NB4 (cell line): Measurements from ENCODE around the gene NECTIN2.
A peak's percentile ranks its signal among the peaks of the same experiment; 100 is the strongest.

Source experiments
- MYC ChIP-seq: IDR thresholded peaks from 2 replicates; pipeline ENCODE4 v1.6.1; 2011; ENCODE audit warnings: low read depth, low read length
- POLR2A ChIP-seq: IDR thresholded peaks from 2 replicates; pipeline ENCODE4 v1.6.1; 2011; ENCODE audit warnings: mild to moderate bottlenecking; ENCODE audit not compliant: insufficient read length; ENCODE audit errors: extremely low read depth
- TF ChIP-seq, protein P1 (sequence below): IDR thresholded peaks from one replicate; pipeline ENCODE4 v1.5.1; 2012; ENCODE audit warnings: low read depth, low read length
- TF ChIP-seq, protein P2 (sequence below): IDR thresholded peaks from 2 replicates; pipeline ENCODE4 v1.6.1; 2011; ENCODE audit warnings: low read depth, low read length

DNA sequence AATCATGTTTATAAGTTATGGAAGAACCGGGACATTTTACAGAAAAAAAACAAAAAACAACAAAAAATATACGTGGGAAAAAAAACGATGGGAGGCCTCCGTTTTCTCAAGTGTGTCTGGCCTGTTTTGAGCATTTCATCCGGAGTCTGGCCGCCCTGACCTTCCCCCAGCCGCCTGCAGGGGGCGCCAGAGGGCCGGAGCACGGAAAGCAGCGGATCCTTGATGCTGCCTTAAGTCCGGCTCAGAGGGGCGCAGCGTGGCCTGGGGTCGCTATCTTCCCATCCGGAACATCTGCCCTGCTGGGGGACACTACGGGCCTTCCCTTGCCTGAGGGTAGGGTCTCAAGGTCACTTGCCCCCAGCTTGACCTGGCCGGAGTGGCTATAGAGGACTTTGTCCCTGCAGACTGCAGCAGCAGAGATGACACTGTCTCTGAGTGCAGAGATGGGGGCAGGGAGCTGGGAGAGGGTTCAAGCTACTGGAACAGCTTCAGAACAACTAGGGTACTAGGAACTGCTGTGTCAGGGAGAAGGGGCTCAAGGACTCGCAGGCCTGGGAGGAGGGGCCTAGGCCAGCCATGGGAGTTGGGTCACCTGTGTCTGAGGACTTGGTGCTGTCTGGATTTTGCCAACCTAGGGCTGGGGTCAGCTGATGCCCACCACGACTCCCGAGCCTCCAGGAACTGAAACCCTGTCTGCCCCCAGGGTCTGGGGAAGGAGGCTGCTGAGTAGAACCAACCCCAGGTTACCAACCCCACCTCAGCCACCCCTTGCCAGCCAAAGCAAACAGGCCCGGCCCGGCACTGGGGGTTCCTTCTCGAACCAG, 57.7 kb downstream of the NECTIN2 start:
- TF ChIP-seq, protein P1, sequence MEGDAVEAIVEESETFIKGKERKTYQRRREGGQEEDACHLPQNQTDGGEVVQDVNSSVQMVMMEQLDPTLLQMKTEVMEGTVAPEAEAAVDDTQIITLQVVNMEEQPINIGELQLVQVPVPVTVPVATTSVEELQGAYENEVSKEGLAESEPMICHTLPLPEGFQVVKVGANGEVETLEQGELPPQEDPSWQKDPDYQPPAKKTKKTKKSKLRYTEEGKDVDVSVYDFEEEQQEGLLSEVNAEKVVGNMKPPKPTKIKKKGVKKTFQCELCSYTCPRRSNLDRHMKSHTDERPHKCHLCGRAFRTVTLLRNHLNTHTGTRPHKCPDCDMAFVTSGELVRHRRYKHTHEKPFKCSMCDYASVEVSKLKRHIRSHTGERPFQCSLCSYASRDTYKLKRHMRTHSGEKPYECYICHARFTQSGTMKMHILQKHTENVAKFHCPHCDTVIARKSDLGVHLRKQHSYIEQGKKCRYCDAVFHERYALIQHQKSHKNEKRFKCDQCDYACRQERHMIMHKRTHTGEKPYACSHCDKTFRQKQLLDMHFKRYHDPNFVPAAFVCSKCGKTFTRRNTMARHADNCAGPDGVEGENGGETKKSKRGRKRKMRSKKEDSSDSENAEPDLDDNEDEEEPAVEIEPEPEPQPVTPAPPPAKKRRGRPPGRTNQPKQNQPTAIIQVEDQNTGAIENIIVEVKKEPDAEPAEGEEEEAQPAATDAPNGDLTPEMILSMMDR = peak; percentile 65
- TF ChIP-seq MYC (no peak), POLR2A (peak; percentile 12)
- TF ChIP-seq, protein P2, sequence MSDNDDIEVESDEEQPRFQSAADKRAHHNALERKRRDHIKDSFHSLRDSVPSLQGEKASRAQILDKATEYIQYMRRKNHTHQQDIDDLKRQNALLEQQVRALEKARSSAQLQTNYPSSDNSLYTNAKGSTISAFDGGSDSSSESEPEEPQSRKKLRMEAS = no peak
